Measurements from ENCODE around the gene TIMM8A.

TIMM8A gene

GRCh38 chrX:101348452-101349192 lies at the start of gene TIMM8A:
TIMM8A (minus strand) TSS chrX:101348742; CDS start chrX:101348664, 78 bp downstream.
- DNase-seq (ENCODE audit: low read depth in 2 of 2): peak; percentile 63 to 66

GRCh38 chrX:101397779-101398178 lies 49.2 kb upstream of the TIMM8A start:
- DNase-seq (ENCODE audit: low read depth in 2 of 2): no peak

- DNase-seq (ENCODE audit: low read depth in 2 of 2): no peak
Measured at GRCh38 chrX:101395789-101396188, 47.2 kb upstream of the TIMM8A start.

GRCh38 chrX:101394372-101394771 lies 45.8 kb upstream of the TIMM8A start:
- DNase-seq (ENCODE audit: low read depth in 2 of 2): no peak

- DNase-seq (ENCODE audit: low read depth in 2 of 2): no peak
Measured at GRCh38 chrX:101393530-101394305, 45.2 kb upstream of the TIMM8A start.

- no peak for DNase-seq (ENCODE audit: low read depth in 2 of 2)
Measured at GRCh38 chrX:101391831-101392230, 43.3 kb upstream of the TIMM8A start.

GRCh38 chrX:101390664-101391525 lies 42.4 kb upstream of the TIMM8A start, which contains the start of gene RPL36A:
RPL36A (plus strand) TSS chrX:101391011; CDS start chrX:101391044, 33 bp downstream.
- DNase-seq (ENCODE audit: low read depth in 2 of 2): peak; percentile 69 to 75

GRCh38 chrX:101388604-101389003 lies 40.1 kb upstream of the TIMM8A start:
- DNase-seq (ENCODE audit: low read depth in 2 of 2): no peak

- no peak for DNase-seq (ENCODE audit: low read depth in 2 of 2)
Measured at GRCh38 chrX:101386542-101386885, 38.0 kb upstream of the TIMM8A start.

- DNase-seq (ENCODE audit: low read depth in 2 of 2): no peak
Measured at GRCh38 chrX:101385795-101386541, 37.4 kb upstream of the TIMM8A start, which contains the start of gene BTK. BTK (minus strand) TSS chrX:101386191; CDS start chrX:101375284, 10,907 bp downstream.

- no peak for DNase-seq (ENCODE audit: low read depth in 2 of 2)
Measured at GRCh38 chrX:101385026-101385684, 36.6 kb upstream of the TIMM8A start.

GRCh38 chrX:101383679-101384205 lies 35.2 kb upstream of the TIMM8A start:
- DNase-seq (ENCODE audit: low read depth in 2 of 2): no peak

GRCh38 chrX:101377547-101377946 lies 29.0 kb upstream of the TIMM8A start:
- no peak for DNase-seq (ENCODE audit: low read depth in 2 of 2)

GRCh38 chrX:101370888-101371504 lies 22.5 kb upstream of the TIMM8A start:
- no peak for DNase-seq (ENCODE audit: low read depth in 2 of 2)

GRCh38 chrX:101369687-101370086 lies 21.1 kb upstream of the TIMM8A start:
- DNase-seq (ENCODE audit: low read depth in 2 of 2): no peak

GRCh38 chrX:101368800-101369199 lies 20.3 kb upstream of the TIMM8A start:
- no peak for DNase-seq (ENCODE audit: low read depth in 2 of 2)

GRCh38 chrX:101365301-101365795 lies 16.8 kb upstream of the TIMM8A start:
- no peak for DNase-seq (ENCODE audit: low read depth in 2 of 2)

- no peak for DNase-seq (ENCODE audit: low read depth in 2 of 2)
Measured at GRCh38 chrX:101362757-101363156, 14.2 kb upstream of the TIMM8A start.

- DNase-seq (ENCODE audit: low read depth in 2 of 2): no peak
Measured at GRCh38 chrX:101362116-101362515, 13.6 kb upstream of the TIMM8A start.

- DNase-seq (ENCODE audit: low read depth in 2 of 2): no peak
Measured at GRCh38 chrX:101360390-101360789, 11.8 kb upstream of the TIMM8A start.

Measured in activated CD4-positive, alpha-beta T cell treated with anti-CD3 and anti-CD28 coated beads for 24 hours (primary cell).